Endothelial cell of umbilical vein (primary cell): ENCODE results near the gene PCSK9. TPM values are rescaled to one million over a fixed set of nuclear protein-coding genes. Genes with fewer than 3 reads are reported as not detected.

Source experiments
- BruUV-seq: library from RNA; stranded (reverse); fragments of 400-500 nt; replicated peaks from 2 replicates; lab custom pipeline; 2021; lab: Mats Ljungman, UMichigan
- CTCF ChIA-PET: fragments of 300-600, 350-600 bp; sonication (Branson Sonifier 250); formaldehyde crosslinking; loops from one replicate; lab custom pipeline; 2021; ENCODE audit warnings: antibody characterized with exemption, inconsistent platforms; lab: Charles Lee
- POLR2A ChIA-PET: fragments of 300-600, 350-600 bp; sonication (Branson Sonifier 250); formaldehyde crosslinking; loops from one replicate; lab custom pipeline; 2021; ENCODE audit warnings: antibody characterized with exemption, inconsistent platforms; lab: Charles Lee
- DNase-seq: peaks from one replicate; pipeline ENCODE4 v3.0.0-alpha.2; 2011; ENCODE audit warnings: low read depth, low spot score
- FAIRE-seq: peaks from 2 replicates; lab custom pipeline; 2011; peaks lifted over from hg19 to GRCh38; lab: Jason Lieb, UNC
- H2AFZ ChIP-seq: 2 replicates; pipeline ENCODE4 v1.6.0; 2012; ENCODE audit warnings: low read depth, low read length, control low read depth, inconsistent platforms
- H3K27ac ChIP-seq: 2 replicates; pipeline ENCODE4 v1.5.1; 2011; ENCODE audit warnings: low read depth, mild to moderate bottlenecking, control low read depth, low read length, moderate library complexity; ENCODE audit not compliant: insufficient read depth
- H3K27me3 ChIP-seq, 2 experiments: 2 replicates each; pipeline versions ENCODE4 v1.6.0 to v1.6.1; 2011; ENCODE audit warnings: low read length in 2 of 2, mixed read lengths in 1 of 2; ENCODE audit not compliant: control insufficient read depth in 2 of 2, insufficient read depth in 2 of 2
- H3K36me3 ChIP-seq, 2 experiments: 2 replicates in 1 of 2; 3 replicates in 1 of 2; pipeline ENCODE4 v1.5.1; 2011; ENCODE audit warnings: low read length in 2 of 2, mild to moderate bottlenecking in 1 of 2, moderate library complexity in 1 of 2; ENCODE audit not compliant: control insufficient read depth in 2 of 2, insufficient read depth in 2 of 2; ENCODE audit errors: extremely low read depth in 1 of 2
- H3K4me1 ChIP-seq: 3 replicates; pipeline ENCODE4 v1.5.1; 2011; ENCODE audit warnings: mild to moderate bottlenecking, low read length; ENCODE audit not compliant: control insufficient read depth, insufficient read depth; ENCODE audit errors: extremely low read depth
- H3K4me2 ChIP-seq: 2 replicates; pipeline ENCODE4 v1.6.1; 2011; ENCODE audit warnings: low read length, control low read depth, mixed read lengths; ENCODE audit not compliant: insufficient read depth
- H3K4me3 ChIP-seq, 3 experiments: fragments of 200-600 bp in 1 of 3; sonication (generic), shearing (Covaris generic) in 1 of 3; replicated peaks in 1 of 3; 2 replicates each; pipeline ENCODE4 v1.5.1; 2011 to 2016; ENCODE audit warnings: control low read depth in 3 of 3, low read length in 3 of 3, mild to moderate bottlenecking in 2 of 3, inconsistent platforms in 1 of 3, low read depth in 1 of 3, moderate library complexity in 1 of 3; ENCODE audit not compliant: insufficient read depth in 1 of 3
- H3K79me2 ChIP-seq: 2 replicates; pipeline ENCODE4 v1.6.0; 2012; ENCODE audit warnings: low read length, inconsistent platforms; ENCODE audit not compliant: control insufficient read depth, insufficient read depth
- H3K9ac ChIP-seq: replicated peaks from 2 replicates; pipeline ENCODE3; 2011; ENCODE audit warnings: low read length, control low read depth; ENCODE audit not compliant: insufficient read depth; ENCODE audit errors: extremely low read depth
- H3K9me1 ChIP-seq: replicated peaks from 3 replicates; pipeline ENCODE4 v1.6.0; 2011; ENCODE audit warnings: mild to moderate bottlenecking, low read length; ENCODE audit not compliant: control insufficient read depth, insufficient read depth; ENCODE audit errors: extremely low read depth
- H3K9me3 ChIP-seq: replicated peaks from 2 replicates; pipeline ENCODE4 v1.5.1; 2012; ENCODE audit warnings: low read length, inconsistent platforms; ENCODE audit not compliant: control insufficient read depth, insufficient read depth
- H4K20me1 ChIP-seq: replicated peaks from 2 replicates; pipeline ENCODE3; 2011; ENCODE audit warnings: mild to moderate bottlenecking, low read length; ENCODE audit not compliant: control insufficient read depth, insufficient read depth; ENCODE audit errors: extremely low read depth
- EZH2 ChIP-seq: IDR thresholded peaks from 2 replicates; pipeline ENCODE4 v1.6.1; 2012; ENCODE audit warnings: borderline replicate concordance, low read depth, mild to moderate bottlenecking, moderate library complexity, low read length, inconsistent platforms; ENCODE audit not compliant: severe bottlenecking
- FOS ChIP-seq: IDR thresholded peaks from 2 replicates; pipeline ENCODE4 v1.6.1; 2011; ENCODE audit warnings: mild to moderate bottlenecking, low read length, moderate library complexity, borderline replicate concordance; ENCODE audit not compliant: insufficient read depth
- GATA2 ChIP-seq: IDR thresholded peaks from 2 replicates; pipeline ENCODE4 v1.7.0; 2011; ENCODE audit warnings: low read depth, mild to moderate bottlenecking, moderate library complexity, mixed read lengths, low read length; ENCODE audit not compliant: insufficient read length, insufficient read depth
- JUN ChIP-seq: IDR thresholded peaks from 2 replicates; pipeline ENCODE4 v1.6.1; 2011; ENCODE audit warnings: borderline replicate concordance, low read depth; ENCODE audit not compliant: insufficient read length, insufficient read depth
- MYC ChIP-seq: IDR thresholded peaks from one replicate; pipeline ENCODE4 v1.6.1; 2011; ENCODE audit warnings: mild to moderate bottlenecking, low read depth, low read length
- POLR2A ChIP-seq: IDR thresholded peaks from 2 replicates; pipeline ENCODE4 v1.6.1; 2012; ENCODE audit warnings: low read depth, mild to moderate bottlenecking, control low read depth, low read length
- POLR2AphosphoS5 ChIP-seq: IDR thresholded peaks from 2 replicates; pipeline ENCODE4 v1.6.1; 2012; ENCODE audit warnings: low read depth, mild to moderate bottlenecking, control low read depth, low read length, moderate library complexity; ENCODE audit not compliant: insufficient read depth
- dilution Hi-C: fragments of 300-500 bp; cut with MboI; formaldehyde crosslinking; loops from one replicate; pipeline ENCODE4 v1.15.0; 2019; ENCODE audit warnings: low sequenced_read_pairs; ENCODE audit not compliant: extremely low pct_ligation_motif_present
- intact Hi-C: fragments of 100-400 bp; cut with micrococcal nuclease; formaldehyde crosslinking; loops from one replicate; pipeline ENCODE4 v1.10.0; 2022
- polyA plus RNA-seq, 4 experiments: library from polyadenylated mRNA; depleted of rRNA in 3 of 4; stranded (reverse) in 3 of 4; unstranded in 1 of 4; fragments of >200 nt; gene quantifications; 2 replicates each; pipeline versions ENCODE4 v1.2.1 to v1.2.3, GENCODE V29; 2011 to 2012; ENCODE audit warnings: missing spikeins in 1 of 4
- total RNA-seq: library from RNA; stranded (reverse); gene quantifications from 2 replicates; pipeline ENCODE4 v1.2.3, GENCODE V29; 2021
- TF ChIP-seq, protein P1 (sequence below): IDR thresholded peaks from 2 replicates; pipeline ENCODE4 v1.6.1; 2011; ENCODE audit not compliant: insufficient read depth, insufficient read length
- TF ChIP-seq, protein P2 (sequence below), 2 donors: IDR thresholded peaks; 1 replicate in 1 of 2; 2 replicates in 1 of 2; pipeline ENCODE4 v1.5.1; 2011; ENCODE audit warnings: low read length in 2 of 2, mild to moderate bottlenecking in 2 of 2, moderate library complexity in 2 of 2, control low read depth in 1 of 2, inconsistent platforms in 1 of 2, low read depth in 1 of 2; ENCODE audit not compliant: insufficient read depth in 1 of 2; ENCODE audit errors: extremely low read depth in 1 of 2

Gene PCSK9
- total and polyA plus RNA-seq, 2 donors (not counting 3 experiments of a cell fraction or from before 2014, with no cell fraction given) = 0.17 to 0.35 TPM

DNA sequence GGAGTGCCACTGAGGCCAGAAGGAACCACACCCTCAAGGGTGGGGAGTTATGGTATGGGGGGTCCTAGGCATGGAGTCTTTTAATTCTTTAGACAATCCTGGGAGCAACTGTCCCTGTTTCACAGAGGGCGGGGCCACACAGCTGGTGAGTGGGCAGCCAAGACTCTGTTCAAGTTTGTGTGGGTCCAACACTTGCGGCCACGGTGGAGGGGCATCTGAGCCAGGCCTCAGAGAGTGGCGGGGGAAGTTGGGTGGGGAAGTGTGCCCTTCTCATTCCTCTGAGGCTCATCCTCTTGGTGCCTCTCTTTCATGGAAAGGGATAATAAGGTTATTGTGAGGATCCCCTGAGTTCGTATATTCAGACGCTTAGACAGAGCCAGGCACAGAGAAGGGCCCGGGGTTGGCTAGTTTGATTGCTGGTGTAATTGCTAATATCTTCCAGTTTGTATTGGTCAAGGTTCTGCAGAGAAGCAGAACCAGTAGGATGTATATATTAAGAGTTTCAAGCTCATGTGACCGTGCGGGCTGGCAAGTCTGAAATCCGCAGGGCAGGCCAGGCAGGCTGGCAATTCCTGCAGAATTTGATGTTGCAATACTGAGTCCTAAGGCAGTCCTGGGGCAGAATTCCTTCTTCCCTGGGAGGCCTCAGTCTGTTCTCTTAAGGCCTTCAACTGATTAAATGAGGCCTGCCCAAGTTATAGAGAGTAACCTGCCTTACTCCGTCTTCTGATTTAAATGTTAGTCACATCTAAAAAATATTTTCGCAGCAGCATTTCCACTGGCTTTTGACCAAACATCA is 15.9 kb downstream of the PCSK9 start:
- dilution Hi-C loops = no loop called here
- TF ChIP-seq POLR2AphosphoS5 (no peak), GATA2 (no peak), MYC (no peak), POLR2A (no peak), FOS (no peak), JUN (no peak), EZH2 (no peak)
- TF ChIP-seq, protein P1, sequence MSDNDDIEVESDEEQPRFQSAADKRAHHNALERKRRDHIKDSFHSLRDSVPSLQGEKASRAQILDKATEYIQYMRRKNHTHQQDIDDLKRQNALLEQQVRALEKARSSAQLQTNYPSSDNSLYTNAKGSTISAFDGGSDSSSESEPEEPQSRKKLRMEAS = no peak
- TF ChIP-seq, protein P2, sequence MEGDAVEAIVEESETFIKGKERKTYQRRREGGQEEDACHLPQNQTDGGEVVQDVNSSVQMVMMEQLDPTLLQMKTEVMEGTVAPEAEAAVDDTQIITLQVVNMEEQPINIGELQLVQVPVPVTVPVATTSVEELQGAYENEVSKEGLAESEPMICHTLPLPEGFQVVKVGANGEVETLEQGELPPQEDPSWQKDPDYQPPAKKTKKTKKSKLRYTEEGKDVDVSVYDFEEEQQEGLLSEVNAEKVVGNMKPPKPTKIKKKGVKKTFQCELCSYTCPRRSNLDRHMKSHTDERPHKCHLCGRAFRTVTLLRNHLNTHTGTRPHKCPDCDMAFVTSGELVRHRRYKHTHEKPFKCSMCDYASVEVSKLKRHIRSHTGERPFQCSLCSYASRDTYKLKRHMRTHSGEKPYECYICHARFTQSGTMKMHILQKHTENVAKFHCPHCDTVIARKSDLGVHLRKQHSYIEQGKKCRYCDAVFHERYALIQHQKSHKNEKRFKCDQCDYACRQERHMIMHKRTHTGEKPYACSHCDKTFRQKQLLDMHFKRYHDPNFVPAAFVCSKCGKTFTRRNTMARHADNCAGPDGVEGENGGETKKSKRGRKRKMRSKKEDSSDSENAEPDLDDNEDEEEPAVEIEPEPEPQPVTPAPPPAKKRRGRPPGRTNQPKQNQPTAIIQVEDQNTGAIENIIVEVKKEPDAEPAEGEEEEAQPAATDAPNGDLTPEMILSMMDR (IDR thresholded peaks at IDR 0.05; ENCODE audit: extremely low read depth in 1 of 2, insufficient read depth in 1 of 2, low read depth in 1 of 2, low read length in 2 of 2) = no peak
- no peak overlapping the region for H3K9ac ChIP-seq
- no peak overlapping the region for H3K27ac ChIP-seq
- H3K4me2 ChIP-seq = no peak overlapping the region
- H3K79me2 ChIP-seq = no peaks in the 10 kb centered on the region
- no peak overlapping the region for H2AFZ ChIP-seq
- peaks cover 0 to 1% of the 10 kb centered on the region in 2 experiments for H3K27me3 ChIP-seq
- H3K36me3 ChIP-seq = no peaks in the 10 kb centered on the region
- ChIA-PET CTCF (interaction anchor here (0.9 kb wide), 1 partner anchor 17 kb away, joined by 3 read pairs; no protein-coding TSS in a partner anchor), POLR2A (no interaction called here)
- DNase-seq = no peak
- no peaks in the 10 kb centered on the region for H4K20me1 ChIP-seq
- intact Hi-C loops = no loop called here
- H3K9me1 ChIP-seq = no peaks in the 10 kb centered on the region
- no TSS peak for BruUV-seq
- H3K4me1 ChIP-seq = no peaks in the 10 kb centered on the region
- no peak overlapping the region for H3K4me3 ChIP-seq
- no peaks in the 10 kb centered on the region for H3K9me3 ChIP-seq
- FAIRE-seq = no peak
